A673 (cell line): Measurements from ENCODE around the gene EXOSC2. TPM values are rescaled to one million over a fixed set of nuclear protein-coding genes. Genes with fewer than 3 reads are reported as not detected.

Experiments
- BruUV-seq: library from RNA; stranded (reverse); fragments of 400-500 nt; replicated peaks from 2 replicates; lab custom pipeline; 2021; lab: Mats Ljungman, UMichigan
- CTCF ChIA-PET: fragments of 300-600 bp; sonication (Branson Sonifier 250); formaldehyde crosslinking; loops from one replicate; lab custom pipeline; 2022; ENCODE audit warnings: antibody characterized with exemption; lab: Charles Lee
- POLR2A ChIA-PET: fragments of 300-600 bp; sonication (Branson Sonifier 250); formaldehyde crosslinking; loops from one replicate; lab custom pipeline; 2022; ENCODE audit warnings: antibody characterized with exemption; ENCODE audit not compliant: low non-redundant PET; lab: Charles Lee
- DNase-seq: peaks from one replicate; pipeline ENCODE4 v3.0.0-alpha.2; 2015; ENCODE audit warnings: low spot score
- H3K27ac ChIP-seq: fragments of 200-600 bp; sonication (generic); 2 replicates; pipeline ENCODE4 v1.5.1; 2016; ENCODE audit warnings: mixed run types, low read depth, mild to moderate bottlenecking, mixed read lengths, antibody characterized with exemption, low read length; ENCODE audit not compliant: poor library complexity, severe bottlenecking
- H3K27me3 ChIP-seq: fragments of 200-600 bp; sonication (generic); replicated peaks from 2 replicates; pipeline ENCODE4 v1.6.1; 2017; ENCODE audit warnings: mixed run types, low read depth, mild to moderate bottlenecking, mixed read lengths, antibody characterized with exemption, low read length; ENCODE audit not compliant: insufficient read depth, poor library complexity
- H3K36me3 ChIP-seq: fragments of 200-600 bp; sonication (generic); 2 replicates; pipeline ENCODE4 v1.6.1; 2016; ENCODE audit warnings: mixed run types, mild to moderate bottlenecking, mixed read lengths, antibody characterized with exemption, low read length; ENCODE audit not compliant: insufficient read depth, poor library complexity, severe bottlenecking
- H3K4me1 ChIP-seq: fragments of 200-600 bp; sonication (generic); 2 replicates; pipeline ENCODE4 v1.6.1; 2017; ENCODE audit warnings: mixed run types, mild to moderate bottlenecking, mixed read lengths, antibody characterized with exemption, low read length; ENCODE audit not compliant: insufficient read depth, poor library complexity, severe bottlenecking
- H3K4me3 ChIP-seq: fragments of 200-600 bp; sonication (generic); 2 replicates; pipeline ENCODE4 v1.5.1; 2016; ENCODE audit warnings: low read depth, mixed run types, mild to moderate bottlenecking, mixed read lengths, low read length; ENCODE audit not compliant: poor library complexity, severe bottlenecking
- H3K9me3 ChIP-seq: fragments of 200-600 bp; sonication (generic); 2 replicates; pipeline ENCODE4 v1.6.1; 2016; ENCODE audit warnings: mixed run types, low read depth, mild to moderate bottlenecking, mixed read lengths, antibody characterized with exemption, low read length; ENCODE audit not compliant: poor library complexity, severe bottlenecking
- CTCF ChIP-seq: fragments of 300-800, 200-600 bp; sonication (generic); conservative IDR thresholded peaks from 2 replicates; pipeline ENCODE4 v1.5.1; 2017; ENCODE audit warnings: low read depth, mild to moderate bottlenecking, antibody characterized with exemption, low read length, moderate library complexity, mixed read lengths
- EZH2 ChIP-seq: fragments of 200-600 bp; sonication (generic); IDR thresholded peaks from 2 replicates; pipeline ENCODE4 v1.6.1; 2017; ENCODE audit warnings: borderline replicate concordance, low read depth, mild to moderate bottlenecking, mixed read lengths, antibody characterized with exemption, low read length; ENCODE audit not compliant: poor library complexity, severe bottlenecking
- intact Hi-C: fragments of 100-400 bp; cut with micrococcal nuclease; formaldehyde crosslinking; loops from one replicate; pipeline ENCODE4 v1.10.0; 2022; ENCODE audit not compliant: unreplicated experiment
- total RNA-seq: library from RNA; stranded (reverse); gene quantifications from 2 replicates; pipeline ENCODE4 v1.2.3, GENCODE V29; 2021

EXOSC2 gene
- total RNA-seq, 1 experiment from 2014 or later, result 109 TPM

- BruUV-seq, result no TSS peak
- Histone ChIP-seq H3K4me3 (no peak overlapping the region), H3K4me1 (no peaks in the 10 kb centered on the region), H3K27me3 (no peaks in the 10 kb centered on the region), H3K9me3 (no peaks in the 10 kb centered on the region), H3K27ac (no peak overlapping the region), H3K36me3 (peaks cover 61% of the 10 kb centered on the region)
- intact Hi-C loops, result no loop called here
- TF ChIP-seq EZH2, result no peak
- TF ChIP-seq CTCF, result no peak
- no peak for DNase-seq
- CTCF ChIA-PET, result no interaction called here
- POLR2A ChIA-PET, result no interaction called here
These were observed 9.9 kb downstream of the EXOSC2 start for GRCh38 chr9:130703501-130703900.

DNA sequence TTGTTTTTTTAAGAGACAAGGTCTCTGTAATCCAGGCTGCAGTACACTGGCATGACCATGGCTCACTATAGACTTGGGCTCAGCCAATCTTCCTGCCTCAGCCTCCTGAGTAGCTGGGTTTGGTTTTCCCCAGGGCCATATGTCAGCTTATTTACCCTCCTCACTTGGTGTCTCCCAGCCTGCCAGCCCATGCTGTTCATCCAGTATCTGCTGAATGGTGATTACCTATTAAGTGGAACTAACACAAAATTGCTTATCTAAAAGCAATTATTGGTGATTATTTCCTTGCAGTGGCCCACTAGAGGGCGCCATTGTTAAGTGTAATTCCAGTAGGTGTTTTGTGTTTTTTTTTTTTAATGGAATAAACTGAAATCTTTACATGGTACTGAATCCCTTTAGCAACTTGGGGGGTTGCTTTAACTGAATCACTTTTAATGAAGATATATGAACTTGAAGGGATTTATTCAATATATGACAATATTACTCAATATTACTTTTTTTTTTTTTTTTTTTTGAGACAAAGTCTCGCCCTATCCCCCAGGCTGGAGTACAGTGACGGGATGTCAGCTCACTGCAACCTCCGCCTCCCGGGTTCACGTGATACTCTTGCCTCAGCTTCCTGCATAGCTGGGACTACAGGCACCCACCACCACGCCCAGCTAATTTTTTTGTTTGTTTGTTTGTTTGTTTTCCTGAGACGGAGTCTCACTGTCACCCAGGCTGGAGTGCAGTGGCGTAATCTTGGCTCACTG lies 13.8 kb downstream of the EXOSC2 start:
- POLR2A ChIA-PET, result interaction anchor here (0.7 kb wide), 1 partner anchor 13 kb away, joined by 5 read pairs; no protein-coding TSS in a partner anchor
- DNase-seq, result peak; percentile 68
- Histone ChIP-seq H3K9me3 (no peaks in the 10 kb centered on the region), H3K4me3 (no peak overlapping the region), H3K36me3 (peaks cover 28% of the 10 kb centered on the region), H3K4me1 (no peaks in the 10 kb centered on the region), H3K27ac (no peak overlapping the region), H3K27me3 (no peaks in the 10 kb centered on the region)
- intact Hi-C loops, result loop anchor here (2.0 to 5.0 kb wide), 4 partner anchors 155 to 340 kb away; no protein-coding TSS in a partner anchor
- CTCF ChIA-PET, result interaction anchor here (0.6 to 1.0 kb wide), 5 partner anchors 14 to 375 kb away, joined by 3 to 7 read pairs (median 6); partner anchors contain the start of gene EXOSC2
- TF ChIP-seq CTCF, result peak; percentile 92
- TF ChIP-seq EZH2, result no peak
- BruUV-seq, result no TSS peak

GRCh38 chr9:130710822-130711352 lies 17.3 kb downstream of the EXOSC2 start:
- no peak for DNase-seq
- H3K4me3 ChIP-seq, result no peak overlapping the region
- ChIA-PET CTCF (interaction anchor here (0.6 to 1.3 kb wide), 3 partner anchors 9 to 287 kb away, joined by 4 to 8 read pairs (median 5); no protein-coding TSS in a partner anchor), POLR2A (no interaction called here)
- TF ChIP-seq EZH2 (no peak), CTCF (no peak)
- no peaks in the 10 kb centered on the region for H3K4me1 ChIP-seq
- no peak overlapping the region for H3K27ac ChIP-seq
- intact Hi-C loops, result loop anchor here (5.0 kb wide), 1 partner anchor 136 kb away; no protein-coding TSS in a partner anchor
- H3K9me3 ChIP-seq, result no peaks in the 10 kb centered on the region
- H3K27me3 ChIP-seq, result no peaks in the 10 kb centered on the region
- peaks cover 3% of the 10 kb centered on the region for H3K36me3 ChIP-seq
- BruUV-seq, result no TSS peak
